ENCODE measurements around the gene HMGCR. TPM values are rescaled to one million over a fixed set of nuclear protein-coding genes. Genes with fewer than 3 reads are reported as not detected.

The HMGCR gene
- total and polyA plus RNA-seq, 7 donors, result 9.7 to 61.9 (median 10.8) TPM

DNA sequence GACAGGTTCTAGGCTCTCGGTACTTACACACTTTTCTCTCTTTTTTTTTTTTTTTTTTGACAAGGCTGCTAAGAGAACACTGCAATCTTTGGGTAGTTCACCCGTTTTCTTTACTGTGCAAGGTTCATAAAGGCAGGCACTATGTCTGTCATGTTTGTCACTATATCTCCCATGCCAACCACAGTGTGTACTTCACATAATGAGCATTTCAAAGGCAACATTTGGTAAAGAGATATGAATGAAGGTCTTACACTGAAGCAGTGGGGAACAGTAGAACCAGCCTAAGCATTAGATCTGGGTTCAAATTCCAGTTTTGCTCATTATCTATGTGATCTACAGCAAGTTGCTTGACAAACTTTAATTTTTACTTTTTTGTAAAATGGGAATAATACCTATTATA lies 1.5 kb upstream of the HMGCR start:
- 60 to 75% methylated on average over 2 of the region's 2 CpGs for WGBS, 2 donors
- TF ChIP-seq POLR2AphosphoS5 (IDR thresholded peaks at IDR 0.05) (no peak), EP300 (IDR thresholded peaks at IDR 0.05) (no peak), POLR2A (IDR thresholded peaks at IDR 0.05) (no peak)
- TF ChIP-seq, protein P1, sequence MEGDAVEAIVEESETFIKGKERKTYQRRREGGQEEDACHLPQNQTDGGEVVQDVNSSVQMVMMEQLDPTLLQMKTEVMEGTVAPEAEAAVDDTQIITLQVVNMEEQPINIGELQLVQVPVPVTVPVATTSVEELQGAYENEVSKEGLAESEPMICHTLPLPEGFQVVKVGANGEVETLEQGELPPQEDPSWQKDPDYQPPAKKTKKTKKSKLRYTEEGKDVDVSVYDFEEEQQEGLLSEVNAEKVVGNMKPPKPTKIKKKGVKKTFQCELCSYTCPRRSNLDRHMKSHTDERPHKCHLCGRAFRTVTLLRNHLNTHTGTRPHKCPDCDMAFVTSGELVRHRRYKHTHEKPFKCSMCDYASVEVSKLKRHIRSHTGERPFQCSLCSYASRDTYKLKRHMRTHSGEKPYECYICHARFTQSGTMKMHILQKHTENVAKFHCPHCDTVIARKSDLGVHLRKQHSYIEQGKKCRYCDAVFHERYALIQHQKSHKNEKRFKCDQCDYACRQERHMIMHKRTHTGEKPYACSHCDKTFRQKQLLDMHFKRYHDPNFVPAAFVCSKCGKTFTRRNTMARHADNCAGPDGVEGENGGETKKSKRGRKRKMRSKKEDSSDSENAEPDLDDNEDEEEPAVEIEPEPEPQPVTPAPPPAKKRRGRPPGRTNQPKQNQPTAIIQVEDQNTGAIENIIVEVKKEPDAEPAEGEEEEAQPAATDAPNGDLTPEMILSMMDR (IDR thresholded peaks at IDR 0.05), result no peak
- DNase-seq, result no peak
- H3K27me3 ChIP-seq, result no peaks in the 10 kb centered on the region
- peaks cover 0 to 19% (median 14%) of the 10 kb centered on the region in 4 donors for H3K4me1 ChIP-seq
- H3K9me3 ChIP-seq, result no peaks in the 10 kb centered on the region
- no peaks in the 10 kb centered on the region for H3K36me3 ChIP-seq
- intact Hi-C loops (cut with DNase I), result loop anchor here (5.0 kb wide), 2 partner anchors 347 to 382 kb away; partner anchors contain the start of gene POC5
- H3K27ac ChIP-seq, result no peak overlapping the region
- no peak overlapping the region for H3K4me3 ChIP-seq

GRCh38 chr5:75335952-75336614 lies 937 bp upstream of the HMGCR start:
- Histone ChIP-seq H3K4me3 (peak overlapping the region; percentile 45 to 95 (median 88)), H3K27ac (peak overlapping the region; percentile 90 to 98 (median 96)), H3K36me3 (no peaks in the 10 kb centered on the region), H3K27me3 (no peaks in the 10 kb centered on the region), H3K4me1 (peaks cover 0 to 19% (median 14%) of the 10 kb centered on the region in 4 donors), H3K9me3 (no peaks in the 10 kb centered on the region)
- WGBS, 2 donors, result 4 to 13% methylated on average over 12 of the region's 12 CpGs
- peak; percentile 61 for DNase-seq
- TF ChIP-seq EP300 (IDR thresholded peaks at IDR 0.05), result no peak
- TF ChIP-seq, protein P1 (IDR thresholded peaks at IDR 0.05), result peak; percentile 23 to 64 (median 48)
- intact Hi-C loops (cut with DNase I), result loop anchor here (1.0 to 5.0 kb wide), 5 partner anchors 99 to 381 kb away; partner anchors contain the start of genes CERT1, GCNT4, POC5 and POLK

DNA sequence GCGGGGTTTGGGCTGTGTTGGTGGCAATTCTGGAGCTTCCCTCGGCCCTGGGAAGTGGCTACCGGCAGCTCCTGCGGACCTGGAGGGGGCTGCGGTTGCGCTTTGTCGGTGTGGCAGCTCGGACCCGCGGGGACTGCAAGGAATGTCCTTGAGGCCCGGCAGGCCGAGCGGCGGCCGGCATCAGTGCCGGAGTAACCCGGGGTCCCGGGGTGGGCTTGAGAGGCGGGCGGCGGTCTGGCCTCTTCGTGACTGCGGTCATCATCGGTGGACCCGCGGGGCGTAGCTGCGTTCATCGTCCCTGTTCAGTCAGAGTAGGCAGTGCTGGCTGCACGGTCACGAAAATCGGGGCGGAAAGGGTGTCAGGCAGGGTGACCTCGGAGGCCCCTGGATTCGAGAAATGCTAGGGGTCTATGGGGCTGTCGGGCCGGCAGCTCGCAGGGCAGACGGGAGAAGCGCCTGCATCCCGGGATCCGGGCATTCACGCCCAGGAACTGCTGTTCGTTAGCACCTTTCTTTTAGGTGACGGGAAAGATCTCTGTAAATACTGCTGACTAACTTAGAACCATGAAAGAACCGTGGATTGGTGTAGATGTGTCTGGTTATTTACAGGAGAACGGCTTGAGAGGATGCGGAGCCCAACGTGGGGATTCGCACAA lies 474 bp downstream of the HMGCR start:
- DNase-seq, result peak; percentile 73
- peak overlapping the region; percentile 90 to 98 (median 96) for H3K27ac ChIP-seq
- intact Hi-C loops (cut with DNase I), result loop anchor here (2.0 to 5.0 kb wide), 4 partner anchors 173 to 380 kb away; partner anchors contain the start of genes CERT1, GCNT4, POC5 and POLK
- peaks cover 0 to 19% (median 14%) of the 10 kb centered on the region in 4 donors for H3K4me1 ChIP-seq
- TF ChIP-seq, protein P1 (IDR thresholded peaks at IDR 0.05), result no peak
- no peak for TF ChIP-seq POLR2AphosphoS5 (IDR thresholded peaks at IDR 0.05)
- TF ChIP-seq EP300 (IDR thresholded peaks at IDR 0.05), result no peak
- no peak for TF ChIP-seq POLR2A (IDR thresholded peaks at IDR 0.05)
- no peaks in the 10 kb centered on the region for H3K36me3 ChIP-seq
- H3K27me3 ChIP-seq, result no peaks in the 10 kb centered on the region
- WGBS, 2 donors, result 0 to 1% methylated on average over 50 of the region's 50 CpGs
- H3K4me3 ChIP-seq, result peak overlapping the region; percentile 80 to 95 (median 88)
- H3K9me3 ChIP-seq, result no peaks in the 10 kb centered on the region

DNA sequence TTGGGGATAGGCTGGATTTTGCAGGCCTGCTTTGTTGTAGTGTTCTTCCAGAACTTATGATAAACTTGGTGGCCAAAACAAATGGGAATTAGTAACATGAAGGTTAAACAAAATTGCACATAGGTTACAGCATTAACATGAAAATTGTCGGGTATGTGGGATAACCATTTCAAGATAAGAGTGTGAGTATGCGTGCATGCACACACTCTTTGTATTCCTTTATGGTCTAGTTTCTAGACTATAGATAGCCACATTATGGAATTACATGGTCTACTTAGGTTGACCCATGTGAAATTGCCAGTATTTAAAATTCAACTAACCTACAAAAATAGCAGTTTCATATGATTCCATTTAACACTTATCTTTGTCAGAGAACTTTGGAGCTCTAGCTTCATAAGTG lies 1.4 kb downstream of the HMGCR start:
- intact Hi-C loops (cut with DNase I), result loop anchor here (5.0 kb wide), 2 partner anchors 344 to 379 kb away; partner anchors contain the start of gene POC5
- H3K27me3 ChIP-seq, result no peaks in the 10 kb centered on the region
- no peaks in the 10 kb centered on the region for H3K9me3 ChIP-seq
- H3K4me1 ChIP-seq, result peaks cover 0 to 19% (median 14%) of the 10 kb centered on the region in 4 donors
- no peaks in the 10 kb centered on the region for H3K36me3 ChIP-seq
- H3K4me3 ChIP-seq, result peak overlapping the region in 1 of 4 donors; percentile 83
- H3K27ac ChIP-seq, result no peak overlapping the region
- DNase-seq, result no peak
- no peak for TF ChIP-seq EP300 (IDR thresholded peaks at IDR 0.05)
- no peak for TF ChIP-seq POLR2AphosphoS5 (IDR thresholded peaks at IDR 0.05)
- TF ChIP-seq POLR2A (IDR thresholded peaks at IDR 0.05), result no peak
- TF ChIP-seq, protein P1 (IDR thresholded peaks at IDR 0.05), result no peak
- WGBS, 2 donors, result 43 to 70% methylated on average over 2 of the region's 2 CpGs
